ENCODE results near the gene ZNF230.

ZNF230 gene

GRCh38 chr19:44002212-44002565 is 568 bp upstream of the ZNF230 start:
- Histone ChIP-seq H3K4me3 (ENCODE audit: low read depth, low read length) (peak overlapping the region; percentile 91), H3K27me3 (ENCODE audit: control insufficient read depth, insufficient read depth, low read length) (no peaks in the 10 kb centered on the region), H3K4me1 (ENCODE audit: control insufficient read depth, insufficient read depth, low read length) (peaks cover 5% of the 10 kb centered on the region; the same call in 1 of the 2 replicates), H3K9ac (ENCODE audit: low read depth, low read length) (0 out of 2 replicates have a peak overlapping the region, but pooled peaks have one; percentile 55), H3K36me3 (ENCODE audit: control insufficient read depth, insufficient read depth, low read length) (peaks cover 5% of the 10 kb centered on the region; the same call in 1 of the 2 replicates), H3K27ac (ENCODE audit: low read depth, low read length) (peak overlapping the region; percentile 5), H3K9me3 (ENCODE audit: control insufficient read depth, insufficient read depth, low read length) (no peaks in the 10 kb centered on the region)

DNA sequence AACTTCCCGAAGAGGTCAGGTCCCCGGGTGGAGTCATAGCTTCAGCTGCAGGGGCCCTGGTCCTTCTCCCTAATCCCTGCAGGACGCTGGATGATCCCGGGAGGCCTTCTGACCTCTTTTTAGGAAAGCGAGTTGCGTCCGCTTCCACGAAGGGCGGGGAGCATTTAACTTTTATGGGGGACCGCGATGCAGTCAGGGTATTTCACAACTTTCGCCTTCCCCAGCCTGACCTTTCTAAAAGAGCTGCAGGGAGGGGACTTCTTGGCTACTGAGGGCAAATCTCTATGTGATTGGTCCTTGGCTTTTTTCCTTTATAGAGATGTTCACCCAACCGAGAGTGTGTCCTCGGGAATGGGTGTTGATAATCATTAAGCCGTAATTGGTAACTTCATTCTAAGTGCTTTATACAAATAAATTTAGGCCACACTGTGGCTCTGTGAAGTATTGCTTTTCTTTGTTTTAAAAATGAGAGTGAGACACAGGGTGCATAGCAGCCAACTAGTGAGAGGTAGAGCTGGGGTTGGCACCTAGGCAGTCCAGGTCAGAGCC is 778 bp downstream of the ZNF230 start:
- H3K9ac ChIP-seq (ENCODE audit: low read depth, low read length) = no peak overlapping the region
- H3K27ac ChIP-seq (ENCODE audit: low read depth, low read length) = no peak overlapping the region

GRCh38 chr19:44005973-44006372 is 3.2 kb downstream of the ZNF230 start:
- H3K4me1 ChIP-seq (ENCODE audit: control insufficient read depth, insufficient read depth, low read length) = peaks cover 5% of the 10 kb centered on the region; the same call in 1 of the 2 replicates
- peaks cover 35% of the 10 kb centered on the region for H3K36me3 ChIP-seq (ENCODE audit: control insufficient read depth, insufficient read depth, low read length)
- peaks cover 26% of the 10 kb centered on the region for H3K9me3 ChIP-seq (ENCODE audit: control insufficient read depth, insufficient read depth, low read length)
- no peaks in the 10 kb centered on the region for H3K27me3 ChIP-seq (ENCODE audit: control insufficient read depth, insufficient read depth, low read length)
- no peak overlapping the region for H3K27ac ChIP-seq (ENCODE audit: low read depth, low read length)
- H3K9ac ChIP-seq (ENCODE audit: low read depth, low read length) = no peak overlapping the region
- H3K4me3 ChIP-seq (ENCODE audit: low read depth, low read length) = no peak overlapping the region

More for the DNA sequence above, 778 bp downstream of the ZNF230 start:
- Histone ChIP-seq H3K27me3 (ENCODE audit: control insufficient read depth, insufficient read depth, low read length) (no peaks in the 10 kb centered on the region), H3K4me3 (ENCODE audit: low read depth, low read length) (peak overlapping the region; percentile 91), H3K4me1 (ENCODE audit: control insufficient read depth, insufficient read depth, low read length) (peaks cover 5% of the 10 kb centered on the region; the same call in 1 of the 2 replicates), H3K9me3 (ENCODE audit: control insufficient read depth, insufficient read depth, low read length) (peaks cover 1% of the 10 kb centered on the region; the same call in 1 of the 2 replicates), H3K36me3 (ENCODE audit: control insufficient read depth, insufficient read depth, low read length) (peaks cover 10% of the 10 kb centered on the region)

DNA sequence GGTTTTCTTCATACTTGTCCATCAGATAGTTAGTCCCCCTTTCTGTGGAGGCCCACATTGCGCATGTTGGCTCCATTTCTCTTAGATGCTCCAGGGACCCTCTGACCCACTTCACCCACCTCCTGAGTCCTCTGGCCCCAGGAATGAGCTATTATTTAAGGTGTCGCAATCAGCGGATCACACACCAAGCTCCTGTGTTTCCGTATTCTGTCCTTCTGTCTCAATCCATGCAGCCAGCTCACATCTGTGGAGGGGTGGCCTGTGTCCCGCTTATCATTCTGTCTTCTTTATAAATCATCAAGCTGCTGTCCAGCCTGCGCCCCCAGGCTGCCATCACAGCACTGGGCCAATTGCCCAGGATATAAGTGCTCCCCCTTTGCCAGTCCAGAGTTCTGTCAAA is 4.7 kb downstream of the ZNF230 start:
- Histone ChIP-seq H3K9me3 (ENCODE audit: control insufficient read depth, insufficient read depth, low read length) (peaks cover 34% of the 10 kb centered on the region), H3K27ac (ENCODE audit: low read depth, low read length) (no peak overlapping the region), H3K4me1 (ENCODE audit: control insufficient read depth, insufficient read depth, low read length) (peaks cover 5% of the 10 kb centered on the region; the same call in 1 of the 2 replicates), H3K9ac (ENCODE audit: low read depth, low read length) (no peak overlapping the region), H3K36me3 (ENCODE audit: control insufficient read depth, insufficient read depth, low read length) (peaks cover 39% of the 10 kb centered on the region), H3K4me3 (ENCODE audit: low read depth, low read length) (no peak overlapping the region), H3K27me3 (ENCODE audit: control insufficient read depth, insufficient read depth, low read length) (no peaks in the 10 kb centered on the region)

DNA sequence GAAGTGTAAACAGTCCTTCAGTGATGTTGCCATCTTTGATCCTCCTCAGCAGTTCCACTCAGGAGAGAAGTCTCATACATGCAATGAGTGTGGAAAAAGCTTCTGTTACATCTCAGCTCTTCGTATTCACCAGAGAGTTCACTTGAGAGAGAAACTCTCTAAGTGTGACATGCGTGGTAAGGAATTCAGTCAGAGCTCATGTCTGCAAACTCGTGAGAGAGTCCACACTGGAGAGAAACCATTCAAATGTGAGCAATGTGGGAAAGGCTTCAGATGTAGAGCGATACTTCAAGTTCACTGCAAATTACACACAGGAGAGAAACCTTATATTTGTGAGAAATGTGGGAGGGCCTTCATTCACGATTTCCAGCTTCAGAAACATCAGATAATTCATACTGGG is 7.7 kb downstream of the ZNF230 start:
- no peak overlapping the region for H3K9ac ChIP-seq (ENCODE audit: low read depth, low read length)
- H3K4me1 ChIP-seq (ENCODE audit: control insufficient read depth, insufficient read depth, low read length) = no peaks in the 10 kb centered on the region
- H3K4me3 ChIP-seq (ENCODE audit: low read depth, low read length) = no peak overlapping the region
- H3K9me3 ChIP-seq (ENCODE audit: control insufficient read depth, insufficient read depth, low read length) = peaks cover 34% of the 10 kb centered on the region
- peaks cover 39% of the 10 kb centered on the region for H3K36me3 ChIP-seq (ENCODE audit: control insufficient read depth, insufficient read depth, low read length)
- no peak overlapping the region for H3K27ac ChIP-seq (ENCODE audit: low read depth, low read length)
- H3K27me3 ChIP-seq (ENCODE audit: control insufficient read depth, insufficient read depth, low read length) = no peaks in the 10 kb centered on the region

- Histone ChIP-seq H3K27ac (ENCODE audit: low read depth, low read length) (no peak overlapping the region), H3K4me1 (ENCODE audit: control insufficient read depth, insufficient read depth, low read length) (no peaks in the 10 kb centered on the region), H3K27me3 (ENCODE audit: control insufficient read depth, insufficient read depth, low read length) (no peaks in the 10 kb centered on the region; the same call in 1 of the 2 replicates), H3K9me3 (ENCODE audit: control insufficient read depth, insufficient read depth, low read length) (peaks cover 5% of the 10 kb centered on the region; the same call in 1 of the 2 replicates), H3K36me3 (ENCODE audit: control insufficient read depth, insufficient read depth, low read length) (no peaks in the 10 kb centered on the region), H3K9ac (ENCODE audit: low read depth, low read length) (no peak overlapping the region), H3K4me3 (ENCODE audit: low read depth, low read length) (no peak overlapping the region)
Measured at GRCh38 chr19:44019498-44019897, 16.7 kb downstream of the ZNF230 start.

DNA sequence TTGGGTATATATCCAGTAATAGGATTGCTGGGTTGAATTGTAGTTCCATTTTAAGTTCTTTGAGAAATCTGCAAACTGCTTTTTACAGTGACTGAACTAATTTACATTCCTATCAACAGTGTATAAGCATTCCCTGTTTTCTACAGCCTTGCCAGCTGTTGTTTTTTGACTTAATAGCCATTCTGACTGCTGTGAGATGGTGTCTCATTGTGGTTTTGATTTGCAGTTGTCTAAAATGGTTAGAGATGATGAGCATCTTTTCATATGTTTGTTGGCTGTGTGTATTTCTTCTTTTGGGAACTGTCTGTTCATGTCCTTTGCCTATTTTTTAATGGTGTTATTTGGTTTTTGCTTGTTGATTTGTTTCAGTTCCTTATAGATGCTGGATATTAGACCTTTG is 18.5 kb downstream of the ZNF230 start:
- Histone ChIP-seq H3K9ac (ENCODE audit: low read depth, low read length) (no peak overlapping the region), H3K4me3 (ENCODE audit: low read depth, low read length) (no peak overlapping the region), H3K4me1 (ENCODE audit: control insufficient read depth, insufficient read depth, low read length) (0 out of 2 replicates have a peak, but pooled peaks cover 5% of the 10 kb centered on the region), H3K27ac (ENCODE audit: low read depth, low read length) (no peak overlapping the region), H3K9me3 (ENCODE audit: control insufficient read depth, insufficient read depth, low read length) (0 out of 2 replicates have a peak, but pooled peaks cover 5% of the 10 kb centered on the region), H3K27me3 (ENCODE audit: control insufficient read depth, insufficient read depth, low read length) (no peaks in the 10 kb centered on the region; the same call in 1 of the 2 replicates), H3K36me3 (ENCODE audit: control insufficient read depth, insufficient read depth, low read length) (no peaks in the 10 kb centered on the region)

GRCh38 chr19:44024900-44025216 is 22.1 kb downstream of the ZNF230 start:
- H3K4me3 ChIP-seq (ENCODE audit: low read depth, low read length) = peak overlapping the region; percentile 91

DNA sequence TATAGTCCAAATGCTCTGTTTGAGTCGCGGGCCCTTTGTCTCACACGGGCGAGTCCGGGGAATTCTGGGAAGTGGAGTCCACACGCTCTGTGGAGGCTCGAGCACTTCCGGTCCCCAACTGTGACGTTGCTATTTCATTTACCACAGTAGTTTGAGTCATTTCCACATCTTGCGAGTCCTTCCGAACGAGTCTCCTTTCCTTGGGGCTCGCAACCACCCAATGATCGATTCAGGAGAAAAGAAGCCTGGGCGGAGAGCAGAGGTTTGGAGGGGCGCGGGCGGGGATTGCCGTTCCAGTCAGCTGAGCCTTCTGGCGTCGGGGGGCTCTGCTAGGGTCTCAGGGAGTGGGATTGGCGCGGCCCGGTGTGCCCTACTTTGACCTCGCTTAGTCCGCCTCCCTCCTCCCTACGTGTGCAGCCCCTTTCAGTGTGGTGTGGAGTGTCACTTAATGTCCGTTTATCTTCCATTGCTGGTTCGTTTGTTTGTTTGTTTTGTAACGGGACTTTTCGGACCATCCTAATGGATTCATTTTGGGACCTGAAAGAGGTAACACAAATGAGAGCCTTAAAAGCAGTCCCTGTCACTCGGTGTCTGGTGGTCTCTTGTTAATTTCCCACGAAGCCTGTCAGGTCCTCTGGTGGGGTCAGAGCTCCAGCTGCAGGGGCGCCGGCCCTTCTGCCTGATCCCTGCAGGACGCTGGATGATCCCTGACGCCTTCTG is 22.6 kb downstream of the ZNF230 start, which contains the start of gene ZNF222:
Gene ZNF222, plus strand, starts transcription at position 163 of the 720 bp plus-strand sequence. Its CDS starts 58 bp downstream, at position 221.
- peak within 1 kb of the TSS; percentile 91 for H3K4me3 ChIP-seq (ENCODE audit: low read depth, low read length)
- H3K36me3 ChIP-seq (ENCODE audit: control insufficient read depth, insufficient read depth, low read length) = peaks cover 35% of the 10 kb centered on the region
- no peaks in the 10 kb centered on the region; the same call in 1 of the 2 replicates for H3K9me3 ChIP-seq (ENCODE audit: control insufficient read depth, insufficient read depth, low read length)
- 0 out of 2 replicates have a peak, but pooled peaks cover 5% of the 10 kb centered on the region for H3K4me1 ChIP-seq (ENCODE audit: control insufficient read depth, insufficient read depth, low read length)
- no peak within 1 kb of the TSS for H3K27ac ChIP-seq (ENCODE audit: low read depth, low read length)
- no peaks in the 10 kb centered on the region; the same call in 1 of the 2 replicates for H3K27me3 ChIP-seq (ENCODE audit: control insufficient read depth, insufficient read depth, low read length)
- H3K9ac ChIP-seq (ENCODE audit: low read depth, low read length) = peak within 1 kb of the TSS; percentile 72

More at GRCh38 chr19:44024900-44025216, 22.1 kb downstream of the ZNF230 start:
- Histone ChIP-seq H3K36me3 (ENCODE audit: control insufficient read depth, insufficient read depth, low read length) (peaks cover 32% of the 10 kb centered on the region), H3K9ac (ENCODE audit: low read depth, low read length) (peak overlapping the region; percentile 72; the same call in 1 of the 2 replicates), H3K27ac (ENCODE audit: low read depth, low read length) (no peak overlapping the region), H3K9me3 (ENCODE audit: control insufficient read depth, insufficient read depth, low read length) (no peaks in the 10 kb centered on the region), H3K27me3 (ENCODE audit: control insufficient read depth, insufficient read depth, low read length) (no peaks in the 10 kb centered on the region; the same call in 1 of the 2 replicates), H3K4me1 (ENCODE audit: control insufficient read depth, insufficient read depth, low read length) (0 out of 2 replicates have a peak, but pooled peaks cover 5% of the 10 kb centered on the region)

- Histone ChIP-seq H3K27me3 (ENCODE audit: control insufficient read depth, insufficient read depth, low read length) (no peaks in the 10 kb centered on the region; the same call in 1 of the 2 replicates), H3K4me1 (ENCODE audit: control insufficient read depth, insufficient read depth, low read length) (0 out of 2 replicates have a peak, but pooled peaks cover 5% of the 10 kb centered on the region), H3K4me3 (ENCODE audit: low read depth, low read length) (no peak overlapping the region), H3K27ac (ENCODE audit: low read depth, low read length) (no peak overlapping the region), H3K36me3 (ENCODE audit: control insufficient read depth, insufficient read depth, low read length) (peaks cover 46% of the 10 kb centered on the region), H3K9me3 (ENCODE audit: control insufficient read depth, insufficient read depth, low read length) (peaks cover 8% of the 10 kb centered on the region), H3K9ac (ENCODE audit: low read depth, low read length) (no peak overlapping the region)
Measured at GRCh38 chr19:44026622-44027021, 23.9 kb downstream of the ZNF230 start.
